Measurements from ENCODE around the gene UCN3.

The UCN3 gene

GRCh38 chr10:5343979-5344378 is 20.8 kb upstream of the UCN3 start:
- H3K36me3 ChIP-seq (ENCODE audit: control insufficient read depth, insufficient read depth, low read length), result no peaks in the 10 kb centered on the region
- no peaks in the 10 kb centered on the region for H3K27me3 ChIP-seq (ENCODE audit: control insufficient read depth, insufficient read depth, low read length)
- no peak overlapping the region for H3K9ac ChIP-seq (ENCODE audit: low read length)
- H3K27ac ChIP-seq (ENCODE audit: low read depth, low read length), result no peak overlapping the region
- H3K9me3 ChIP-seq (ENCODE audit: control insufficient read depth, insufficient read depth, low read depth, low read length), result no peaks in the 10 kb centered on the region
- no peaks in the 10 kb centered on the region for H3K4me1 ChIP-seq (ENCODE audit: control insufficient read depth, insufficient read depth, low read length)
- H3K4me3 ChIP-seq (ENCODE audit: low read depth, low read length), result no peak overlapping the region

GRCh38 chr10:5344746-5345145 is 20.0 kb upstream of the UCN3 start:
- H3K4me1 ChIP-seq (ENCODE audit: control insufficient read depth, insufficient read depth, low read length), result no peaks in the 10 kb centered on the region
- H3K36me3 ChIP-seq (ENCODE audit: control insufficient read depth, insufficient read depth, low read length), result no peaks in the 10 kb centered on the region
- H3K27me3 ChIP-seq (ENCODE audit: control insufficient read depth, insufficient read depth, low read length), result no peaks in the 10 kb centered on the region
- H3K9me3 ChIP-seq (ENCODE audit: control insufficient read depth, insufficient read depth, low read depth, low read length), result no peaks in the 10 kb centered on the region
- no peak overlapping the region for H3K4me3 ChIP-seq (ENCODE audit: low read depth, low read length)
- H3K27ac ChIP-seq (ENCODE audit: low read depth, low read length), result no peak overlapping the region
- H3K9ac ChIP-seq (ENCODE audit: low read length), result no peak overlapping the region

- no peak overlapping the region for H3K4me3 ChIP-seq (ENCODE audit: low read depth, low read length)
- no peaks in the 10 kb centered on the region for H3K27me3 ChIP-seq (ENCODE audit: control insufficient read depth, insufficient read depth, low read length)
- no peaks in the 10 kb centered on the region for H3K36me3 ChIP-seq (ENCODE audit: control insufficient read depth, insufficient read depth, low read length)
- H3K27ac ChIP-seq (ENCODE audit: low read depth, low read length), result no peak overlapping the region
- H3K9ac ChIP-seq (ENCODE audit: low read length), result no peak overlapping the region
- no peaks in the 10 kb centered on the region for H3K9me3 ChIP-seq (ENCODE audit: control insufficient read depth, insufficient read depth, low read depth, low read length)
- H3K4me1 ChIP-seq (ENCODE audit: control insufficient read depth, insufficient read depth, low read length), result no peaks in the 10 kb centered on the region
These were observed 17.9 kb upstream of the UCN3 start for GRCh38 chr10:5346881-5347280.

- no peak overlapping the region for H3K9ac ChIP-seq (ENCODE audit: low read length)
- H3K27ac ChIP-seq (ENCODE audit: low read depth, low read length), result no peak overlapping the region
- H3K27me3 ChIP-seq (ENCODE audit: control insufficient read depth, insufficient read depth, low read length), result no peaks in the 10 kb centered on the region
- H3K4me3 ChIP-seq (ENCODE audit: low read depth, low read length), result no peak overlapping the region
- H3K4me1 ChIP-seq (ENCODE audit: control insufficient read depth, insufficient read depth, low read length), result no peaks in the 10 kb centered on the region
- no peaks in the 10 kb centered on the region for H3K9me3 ChIP-seq (ENCODE audit: control insufficient read depth, insufficient read depth, low read depth, low read length)
- H3K36me3 ChIP-seq (ENCODE audit: control insufficient read depth, insufficient read depth, low read length), result no peaks in the 10 kb centered on the region
These were observed 15.4 kb upstream of the UCN3 start for GRCh38 chr10:5349362-5349761.

GRCh38 chr10:5354068-5354467 is 10.7 kb upstream of the UCN3 start:
- no peak overlapping the region for H3K9ac ChIP-seq (ENCODE audit: low read length)
- H3K36me3 ChIP-seq (ENCODE audit: control insufficient read depth, insufficient read depth, low read length), result no peaks in the 10 kb centered on the region
- H3K4me1 ChIP-seq (ENCODE audit: control insufficient read depth, insufficient read depth, low read length), result no peaks in the 10 kb centered on the region
- no peaks in the 10 kb centered on the region for H3K9me3 ChIP-seq (ENCODE audit: control insufficient read depth, insufficient read depth, low read depth, low read length)
- no peaks in the 10 kb centered on the region for H3K27me3 ChIP-seq (ENCODE audit: control insufficient read depth, insufficient read depth, low read length)
- no peak overlapping the region for H3K4me3 ChIP-seq (ENCODE audit: low read depth, low read length)
- H3K27ac ChIP-seq (ENCODE audit: low read depth, low read length), result no peak overlapping the region

- Histone ChIP-seq H3K4me3 (ENCODE audit: low read depth, low read length) (no peak overlapping the region), H3K9me3 (ENCODE audit: control insufficient read depth, insufficient read depth, low read depth, low read length) (no peaks in the 10 kb centered on the region), H3K27ac (ENCODE audit: low read depth, low read length) (no peak overlapping the region), H3K36me3 (ENCODE audit: control insufficient read depth, insufficient read depth, low read length) (no peaks in the 10 kb centered on the region), H3K27me3 (ENCODE audit: control insufficient read depth, insufficient read depth, low read length) (no peaks in the 10 kb centered on the region), H3K9ac (ENCODE audit: low read length) (no peak overlapping the region), H3K4me1 (ENCODE audit: control insufficient read depth, insufficient read depth, low read length) (no peaks in the 10 kb centered on the region; the same call in 1 of the 2 replicates)
These were observed 9.0 kb upstream of the UCN3 start for GRCh38 chr10:5355594-5356301.

- Histone ChIP-seq H3K36me3 (ENCODE audit: control insufficient read depth, insufficient read depth, low read length) (no peaks in the 10 kb centered on the region), H3K27ac (ENCODE audit: low read depth, low read length) (no peak overlapping the region), H3K4me1 (ENCODE audit: control insufficient read depth, insufficient read depth, low read length) (no peaks in the 10 kb centered on the region; the same call in 1 of the 2 replicates), H3K27me3 (ENCODE audit: control insufficient read depth, insufficient read depth, low read length) (no peaks in the 10 kb centered on the region), H3K9ac (ENCODE audit: low read length) (no peak overlapping the region), H3K4me3 (ENCODE audit: low read depth, low read length) (no peak overlapping the region), H3K9me3 (ENCODE audit: control insufficient read depth, insufficient read depth, low read depth, low read length) (no peaks in the 10 kb centered on the region)
These were observed 8.4 kb upstream of the UCN3 start for GRCh38 chr10:5356302-5356763.

GRCh38 chr10:5360318-5360915 is 4.3 kb upstream of the UCN3 start:
- no peaks in the 10 kb centered on the region for H3K27me3 ChIP-seq (ENCODE audit: control insufficient read depth, insufficient read depth, low read length)
- no peaks in the 10 kb centered on the region for H3K9me3 ChIP-seq (ENCODE audit: control insufficient read depth, insufficient read depth, low read depth, low read length)

GRCh38 chr10:5361966-5362365 is 2.8 kb upstream of the UCN3 start:
- Histone ChIP-seq H3K36me3 (ENCODE audit: control insufficient read depth, insufficient read depth, low read length) (no peaks in the 10 kb centered on the region), H3K4me1 (ENCODE audit: control insufficient read depth, insufficient read depth, low read length) (no peaks in the 10 kb centered on the region; the same call in 1 of the 2 replicates), H3K27ac (ENCODE audit: low read depth, low read length) (no peak overlapping the region)

More at GRCh38 chr10:5360318-5360915, 4.3 kb upstream of the UCN3 start:
- Histone ChIP-seq H3K36me3 (ENCODE audit: control insufficient read depth, insufficient read depth, low read length) (no peaks in the 10 kb centered on the region), H3K4me1 (ENCODE audit: control insufficient read depth, insufficient read depth, low read length) (no peaks in the 10 kb centered on the region; the same call in 1 of the 2 replicates), H3K9ac (ENCODE audit: low read length) (no peak overlapping the region), H3K4me3 (ENCODE audit: low read depth, low read length) (no peak overlapping the region), H3K27ac (ENCODE audit: low read depth, low read length) (no peak overlapping the region)

GRCh38 chr10:5362873-5363272 is 1.9 kb upstream of the UCN3 start:
- H3K9me3 ChIP-seq (ENCODE audit: control insufficient read depth, insufficient read depth, low read depth, low read length), result no peaks in the 10 kb centered on the region
- no peaks in the 10 kb centered on the region for H3K36me3 ChIP-seq (ENCODE audit: control insufficient read depth, insufficient read depth, low read length)
- H3K4me1 ChIP-seq (ENCODE audit: control insufficient read depth, insufficient read depth, low read length), result no peaks in the 10 kb centered on the region; the same call in 1 of the 2 replicates
- no peak overlapping the region for H3K4me3 ChIP-seq (ENCODE audit: low read depth, low read length)
- no peak overlapping the region for H3K27ac ChIP-seq (ENCODE audit: low read depth, low read length)
- H3K9ac ChIP-seq (ENCODE audit: low read length), result no peak overlapping the region
- H3K27me3 ChIP-seq (ENCODE audit: control insufficient read depth, insufficient read depth, low read length), result no peaks in the 10 kb centered on the region

More at GRCh38 chr10:5361966-5362365, 2.8 kb upstream of the UCN3 start:
- Histone ChIP-seq H3K9me3 (ENCODE audit: control insufficient read depth, insufficient read depth, low read depth, low read length) (no peaks in the 10 kb centered on the region), H3K27me3 (ENCODE audit: control insufficient read depth, insufficient read depth, low read length) (no peaks in the 10 kb centered on the region), H3K4me3 (ENCODE audit: low read depth, low read length) (no peak overlapping the region), H3K9ac (ENCODE audit: low read length) (no peak overlapping the region)

GRCh38 chr10:5364374-5364773 is 392 bp upstream of the UCN3 start:
- H3K27ac ChIP-seq (ENCODE audit: low read depth, low read length), result no peak overlapping the region
- no peaks in the 10 kb centered on the region for H3K27me3 ChIP-seq (ENCODE audit: control insufficient read depth, insufficient read depth, low read length)
- H3K9me3 ChIP-seq (ENCODE audit: control insufficient read depth, insufficient read depth, low read depth, low read length), result no peaks in the 10 kb centered on the region
- H3K36me3 ChIP-seq (ENCODE audit: control insufficient read depth, insufficient read depth, low read length), result no peaks in the 10 kb centered on the region
- H3K9ac ChIP-seq (ENCODE audit: low read length), result no peak overlapping the region
- H3K4me3 ChIP-seq (ENCODE audit: low read depth, low read length), result no peak overlapping the region
- H3K4me1 ChIP-seq (ENCODE audit: control insufficient read depth, insufficient read depth, low read length), result no peaks in the 10 kb centered on the region; the same call in 1 of the 2 replicates
